GM12892 (cell line): ENCODE results near the gene ZNF763.

Experiments
- POLR2A ChIP-seq: IDR thresholded peaks from 2 replicates; pipeline ENCODE4 v1.6.1; 2011; ENCODE audit warnings: low read depth, low read length, control low read depth
- POLR2AphosphoS5 ChIP-seq: IDR thresholded peaks from 2 replicates; pipeline ENCODE4 v1.6.1; 2011; ENCODE audit warnings: low read depth, low read length, control low read depth

- TF ChIP-seq POLR2AphosphoS5 (no peak), POLR2A (no peak)
Measured at GRCh38 chr19:11931513-11931912, 33.3 kb upstream of the ZNF763 start.
